K562 (cell line): Measurements from ENCODE around the gene BTBD17. TPM values are rescaled to one million over a fixed set of nuclear protein-coding genes. Genes with fewer than 3 reads are reported as not detected.

Experiments used
- REST ChIP-seq, 2 experiments: fragments of 450-650 bp; formaldehyde crosslinking in 1 of 2; IDR thresholded peaks; 2 replicates each; pipeline versions ENCODE4 v1.4.0 to v1.6.1; 2014 to 2020; ENCODE audit warnings: mild to moderate bottlenecking in 2 of 2, borderline replicate concordance in 1 of 2, low read depth in 1 of 2
- polyA plus RNA-seq, 8 experiments: library from polyadenylated mRNA; depleted of rRNA in 4 of 8; stranded (reverse) in 5 of 8; unstranded in 3 of 8; fragments of >200 nt; fragmentation: Nextera tagmentation in 2 of 8; fragmentation: Illumina TruSeq in 1 of 8; extraction: Ambion mirVana in 2 of 8; extraction: Trizol in 1 of 8; gene quantifications; 2 replicates each; pipeline versions ENCODE4 v1.2.1 to v1.2.3, GENCODE V29; 2011 to 2014; ENCODE audit warnings: inconsistent platforms in 1 of 8, missing spikeins in 1 of 8
- total RNA-seq, 7 experiments: library from RNA; depleted of rRNA in 6 of 7; stranded (reverse); fragments of >200 nt in 6 of 7; fragmentation: Illumina TruSeq in 2 of 7; extraction: Trizol in 2 of 7; gene quantifications; 2 replicates each; pipeline versions ENCODE4 v1.2.1 to v1.2.3, GENCODE V29; 2011 to 2021; ENCODE audit warnings: low replicate concordance in 1 of 7

Gene BTBD17
- total and polyA plus RNA-seq, 9 of the 15 experiments (the other 6 are each of a cell fraction or from before 2014, with no cell fraction given), result not detected

GRCh38 chr17:74380086-74380958 is 18.7 kb upstream of the BTBD17 start (continued):
- TF ChIP-seq REST (IDR thresholded peaks at IDR 0.05; ENCODE audit: borderline replicate concordance), result 0 out of 2 replicates have a peak, but pooled peaks have one; percentile 17
- TF ChIP-seq REST (CRISPR knock-in tag; IDR thresholded peaks at IDR 0.05; ENCODE audit: low read depth), result no peak
